ENCODE measurements around the gene XYLT1. TPM values are rescaled to one million over a fixed set of nuclear protein-coding genes. Genes with fewer than 3 reads are reported as not detected.
"Not testable (repeated sequence)": the region's sequence is repeated elsewhere in the genome, so short reads cannot be mapped to it uniquely, and the experiment has no call there.

XYLT1 gene
- total RNA-seq, 2 donors from 2014 or later: 8.4 to 22.5 TPM

- ATAC-seq; intact Hi-C loops (cut with DNase I); DNase-seq: not testable (repeated sequence)
Observed at GRCh38 chr16:17335406-17335805, 135.4 kb downstream of the XYLT1 start.

- no peak for DNase-seq
- intact Hi-C loops (cut with DNase I): no loop called here
- peak; percentile 46 to 60 for ATAC-seq
Observed at GRCh38 chr16:17334096-17334495, 136.7 kb downstream of the XYLT1 start.

GRCh38 chr16:17333229-17333628 is 137.5 kb downstream of the XYLT1 start:
- ATAC-seq (no peak), DNase-seq (no peak)
- intact Hi-C loops (cut with DNase I): no loop called here

GRCh38 chr16:17331991-17332390 is 138.8 kb downstream of the XYLT1 start:
- DNase-seq (no peak), ATAC-seq (no peak)
- intact Hi-C loops (cut with DNase I): no loop called here

GRCh38 chr16:17331071-17331607 is 139.6 kb downstream of the XYLT1 start:
- DNase-seq (peak; percentile 77), ATAC-seq (peak; percentile 64 to 83)
- intact Hi-C loops (cut with DNase I): no loop called here

GRCh38 chr16:17330044-17330443 is 140.7 kb downstream of the XYLT1 start:
- intact Hi-C loops (cut with DNase I): no loop called here
- ATAC-seq: no peak
- no peak for DNase-seq

GRCh38 chr16:17329391-17329790 is 141.4 kb downstream of the XYLT1 start:
- ATAC-seq: peak in 1 of 2 donors; percentile 53

GRCh38 chr16:17328932-17329331 is 141.8 kb downstream of the XYLT1 start:
- intact Hi-C loops (cut with DNase I): loop anchor here in 1 of 2 donors (10.0 kb wide), 1 partner anchor 54 kb away; no protein-coding TSS in a partner anchor
- ATAC-seq (peak; percentile 65 to 78), DNase-seq (no peak)

More at GRCh38 chr16:17329391-17329790, 141.4 kb downstream of the XYLT1 start:
- DNase-seq: no peak
- intact Hi-C loops (cut with DNase I): loop anchor here in 1 of 2 donors (10.0 kb wide), 1 partner anchor 55 kb away; no protein-coding TSS in a partner anchor

- intact Hi-C loops (cut with DNase I): loop anchor here in 1 of 2 donors (10.0 kb wide), 1 partner anchor 53 kb away; no protein-coding TSS in a partner anchor
Observed at GRCh38 chr16:17327664-17328335, 143.0 kb downstream of the XYLT1 start.

GRCh38 chr16:17325476-17326143 is 145.2 kb downstream of the XYLT1 start:
- DNase-seq: no peak
- intact Hi-C loops (cut with DNase I): loop anchor here in 1 of 2 donors (10.0 kb wide), 1 partner anchor 51 kb away; no protein-coding TSS in a partner anchor
- ATAC-seq: no peak

More at GRCh38 chr16:17327664-17328335, 143.0 kb downstream of the XYLT1 start:
- ATAC-seq: no peak
- DNase-seq: no peak

GRCh38 chr16:17324451-17324850 is 146.3 kb downstream of the XYLT1 start:
- ATAC-seq: no peak
- DNase-seq: no peak
- intact Hi-C loops (cut with DNase I): loop anchor here in 1 of 2 donors (10.0 kb wide), 1 partner anchor 50 kb away; no protein-coding TSS in a partner anchor

GRCh38 chr16:17323171-17323570 is 147.6 kb downstream of the XYLT1 start:
- no peak for DNase-seq
- intact Hi-C loops (cut with DNase I): loop anchor here in 1 of 2 donors (10.0 kb wide), 1 partner anchor 48 kb away; no protein-coding TSS in a partner anchor
- ATAC-seq: no peak

- intact Hi-C loops (cut with DNase I): loop anchor here in 1 of 2 donors (10.0 kb wide), 1 partner anchor 47 kb away; no protein-coding TSS in a partner anchor
- peak in 1 of 2 donors; percentile 10 for ATAC-seq
- no peak for DNase-seq
Observed at GRCh38 chr16:17321824-17322223, 148.9 kb downstream of the XYLT1 start.

- DNase-seq (no peak), ATAC-seq (no peak)
- intact Hi-C loops (cut with DNase I): loop anchor here in 1 of 2 donors (10.0 kb wide), 1 partner anchor 45 kb away; no protein-coding TSS in a partner anchor
Observed at GRCh38 chr16:17320009-17320408, 150.8 kb downstream of the XYLT1 start.

- intact Hi-C loops (cut with DNase I): no loop called here
- DNase-seq (no peak), ATAC-seq (peak in 1 of 2 donors; percentile 38)
Observed at GRCh38 chr16:17318238-17318637, 152.5 kb downstream of the XYLT1 start.

GRCh38 chr16:17316005-17316404 is 154.8 kb downstream of the XYLT1 start:
- intact Hi-C loops (cut with DNase I): no loop called here
- ATAC-seq: no peak

GRCh38 chr16:17313793-17314547 is 156.8 kb downstream of the XYLT1 start:
- intact Hi-C loops (cut with DNase I): no loop called here
- ATAC-seq (no peak), DNase-seq (no peak)

More at GRCh38 chr16:17316005-17316404, 154.8 kb downstream of the XYLT1 start:
- no peak for DNase-seq

GRCh38 chr16:17313085-17313611 is 157.6 kb downstream of the XYLT1 start:
- ATAC-seq (peak; percentile 88 to 95), DNase-seq (peak; percentile 74)
- intact Hi-C loops (cut with DNase I): no loop called here

All from left cardiac atrium (tissue), 4 donors.